Measurements from ENCODE around the gene KCTD2.
"Not testable (repeated sequence)": the region's sequence is repeated elsewhere in the genome, so short reads cannot be mapped to it uniquely, and the experiment has no call there.

The KCTD2 gene, protein sequence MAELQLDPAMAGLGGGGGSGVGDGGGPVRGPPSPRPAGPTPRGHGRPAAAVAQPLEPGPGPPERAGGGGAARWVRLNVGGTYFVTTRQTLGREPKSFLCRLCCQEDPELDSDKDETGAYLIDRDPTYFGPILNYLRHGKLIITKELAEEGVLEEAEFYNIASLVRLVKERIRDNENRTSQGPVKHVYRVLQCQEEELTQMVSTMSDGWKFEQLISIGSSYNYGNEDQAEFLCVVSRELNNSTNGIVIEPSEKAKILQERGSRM

GRCh38 chr17:75046407-75047289 is at the start of gene KCTD2, which contains the start of gene ATP5PD:
Gene KCTD2, plus strand, starts transcription at chr17:75047225. Its CDS starts 26 bp downstream, at chr17:75047251.
Gene ATP5PD, minus strand, starts transcription at chr17:75046969. Its CDS starts 4,319 bp downstream, at chr17:75042650.
- H3K4me3 ChIP-seq (ENCODE audit: low read length): peak within 1 kb of the TSS; percentile 98
- no peaks in the 10 kb centered on the region for H3K9me3 ChIP-seq (ENCODE audit: control insufficient read depth, low read depth, low read length)
- peaks cover 22% of the 10 kb centered on the region for H3K4me1 ChIP-seq (ENCODE audit: control insufficient read depth, low read depth, low read length)
- peak within 1 kb of the TSS; percentile 80 for H3K9ac ChIP-seq (ENCODE audit: low read length)
- peak within 1 kb of the TSS; percentile 41 for H3K27ac ChIP-seq (ENCODE audit: low read length)
- H3K27me3 ChIP-seq (ENCODE audit: control insufficient read depth, insufficient read depth, low read length): no peaks in the 10 kb centered on the region
- H3K36me3 ChIP-seq (ENCODE audit: control insufficient read depth, low read depth, low read length): peaks cover 32% of the 10 kb centered on the region

- Histone ChIP-seq H3K4me3 (ENCODE audit: low read length) (no peak overlapping the region), H3K27ac (ENCODE audit: low read length) (no peak overlapping the region), H3K27me3 (ENCODE audit: control insufficient read depth, insufficient read depth, low read length) (no peaks in the 10 kb centered on the region), H3K9me3 (ENCODE audit: control insufficient read depth, low read depth, low read length) (no peaks in the 10 kb centered on the region), H3K9ac (ENCODE audit: low read length) (no peak overlapping the region), H3K4me1 (ENCODE audit: control insufficient read depth, low read depth, low read length) (no peaks in the 10 kb centered on the region), H3K36me3 (ENCODE audit: control insufficient read depth, low read depth, low read length) (peaks cover 25% of the 10 kb centered on the region)
Measured at GRCh38 chr17:74998783-74999182, 48.2 kb upstream of the KCTD2 start.

DNA sequence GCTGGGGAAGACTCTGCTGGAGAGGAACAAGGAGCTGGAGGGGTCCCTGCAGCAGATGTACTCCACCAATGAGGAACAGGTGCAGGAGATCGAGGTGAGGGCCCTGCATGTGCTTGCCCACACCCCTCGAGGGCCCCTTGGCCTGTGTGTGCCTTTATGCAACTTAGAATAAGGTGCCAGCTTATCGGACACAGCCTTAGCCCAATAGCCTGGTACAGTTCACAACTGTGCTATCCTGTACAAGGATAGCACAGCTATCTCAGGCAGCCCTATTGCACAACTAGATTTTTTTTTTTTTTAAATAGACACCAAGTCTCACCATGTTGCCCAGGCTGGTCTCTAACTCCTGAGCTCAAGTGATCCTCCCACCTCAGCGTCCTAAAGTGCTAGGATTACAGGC is 47.5 kb upstream of the KCTD2 start:
- no peaks in the 10 kb centered on the region for H3K4me1 ChIP-seq (ENCODE audit: control insufficient read depth, low read depth, low read length)
- no peak overlapping the region for H3K9ac ChIP-seq (ENCODE audit: low read length)
- H3K27me3 ChIP-seq (ENCODE audit: control insufficient read depth, insufficient read depth, low read length): no peaks in the 10 kb centered on the region
- no peak overlapping the region for H3K27ac ChIP-seq (ENCODE audit: low read length)
- no peaks in the 10 kb centered on the region for H3K9me3 ChIP-seq (ENCODE audit: control insufficient read depth, low read depth, low read length)
- H3K4me3 ChIP-seq (ENCODE audit: low read length): no peak overlapping the region
- H3K36me3 ChIP-seq (ENCODE audit: control insufficient read depth, low read depth, low read length): peaks cover 25% of the 10 kb centered on the region

DNA sequence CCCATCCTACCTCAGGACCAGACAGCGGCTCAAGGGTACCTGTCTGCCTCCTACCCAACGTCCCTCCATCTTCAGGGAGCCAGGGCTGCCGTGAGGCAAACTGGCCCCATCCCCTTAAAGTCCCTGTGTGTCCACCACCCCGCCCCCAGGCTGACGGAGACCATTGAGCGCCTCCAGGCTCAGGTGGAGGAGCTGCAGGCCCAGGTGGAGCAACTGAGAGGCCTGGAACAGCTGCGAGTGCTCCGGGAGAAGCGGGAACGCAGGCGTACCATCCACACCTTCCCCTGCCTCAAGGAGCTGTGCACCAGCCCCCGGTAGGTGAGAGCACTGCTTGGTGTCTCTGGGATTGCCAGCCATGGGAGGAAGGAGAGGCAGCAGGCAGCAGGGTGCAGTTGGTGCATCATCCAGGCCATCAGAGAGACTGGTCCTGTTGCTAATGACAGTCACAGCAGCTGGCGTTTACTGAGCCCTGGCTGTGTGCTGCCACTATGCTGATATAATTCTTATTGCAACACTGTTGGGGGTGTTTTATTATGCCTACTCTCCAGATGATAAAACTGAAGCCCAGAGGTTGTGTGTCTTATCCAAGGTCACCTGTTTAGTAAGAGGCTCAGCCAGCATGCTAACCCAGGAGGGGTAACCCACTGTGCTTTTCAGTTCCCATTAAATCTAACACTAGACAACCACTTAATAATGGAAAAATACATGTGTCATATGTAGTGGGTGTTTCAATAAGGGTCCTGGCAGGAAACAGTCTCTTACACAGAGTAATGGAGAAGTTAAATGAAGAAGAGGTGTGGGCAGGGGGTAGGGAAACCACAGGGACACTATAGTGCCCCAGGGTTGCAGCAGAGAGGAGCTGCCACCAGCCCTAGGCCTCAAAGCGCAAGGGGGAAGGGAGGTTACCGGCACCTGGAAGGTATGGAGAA is 44.8 kb upstream of the KCTD2 start:
- H3K9me3 ChIP-seq (ENCODE audit: control insufficient read depth, low read depth, low read length): no peaks in the 10 kb centered on the region
- no peak overlapping the region for H3K9ac ChIP-seq (ENCODE audit: low read length)
- peaks cover 25% of the 10 kb centered on the region for H3K36me3 ChIP-seq (ENCODE audit: control insufficient read depth, low read depth, low read length)
- no peaks in the 10 kb centered on the region for H3K27me3 ChIP-seq (ENCODE audit: control insufficient read depth, insufficient read depth, low read length)
- H3K4me3 ChIP-seq (ENCODE audit: low read length): no peak overlapping the region
- H3K4me1 ChIP-seq (ENCODE audit: control insufficient read depth, low read depth, low read length): no peaks in the 10 kb centered on the region
- no peak overlapping the region for H3K27ac ChIP-seq (ENCODE audit: low read length)

GRCh38 chr17:75003070-75003956 is 43.7 kb upstream of the KCTD2 start:
- H3K27me3 ChIP-seq (ENCODE audit: control insufficient read depth, insufficient read depth, low read length): no peaks in the 10 kb centered on the region
- no peaks in the 10 kb centered on the region for H3K4me1 ChIP-seq (ENCODE audit: control insufficient read depth, low read depth, low read length)
- peaks cover 25% of the 10 kb centered on the region for H3K36me3 ChIP-seq (ENCODE audit: control insufficient read depth, low read depth, low read length)
- H3K9ac ChIP-seq (ENCODE audit: low read length): no peak overlapping the region
- no peak overlapping the region for H3K4me3 ChIP-seq (ENCODE audit: low read length)
- H3K9me3 ChIP-seq (ENCODE audit: control insufficient read depth, low read depth, low read length): no peaks in the 10 kb centered on the region
- no peak overlapping the region for H3K27ac ChIP-seq (ENCODE audit: low read length)

DNA sequence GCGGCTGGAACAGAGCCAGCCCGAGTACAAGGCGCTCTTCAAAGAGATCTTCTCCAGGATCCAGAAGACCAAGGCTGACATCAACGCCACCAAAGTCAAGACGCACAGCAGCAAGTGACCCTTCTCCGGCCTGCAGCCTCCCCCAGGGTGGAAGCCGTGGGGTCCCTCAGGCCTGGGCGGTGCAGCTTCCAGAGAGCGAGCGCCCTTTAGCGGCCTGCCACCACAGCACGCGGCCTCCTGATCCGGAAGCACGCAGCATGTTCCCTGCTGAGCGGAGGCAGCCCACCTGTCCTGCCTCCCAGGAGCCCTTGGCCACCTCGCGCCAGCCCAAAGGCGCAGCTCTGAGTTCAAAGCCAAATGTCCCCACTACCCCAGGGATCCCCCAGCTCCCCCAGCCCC is 43.1 kb upstream of the KCTD2 start:
- no peaks in the 10 kb centered on the region for H3K9me3 ChIP-seq (ENCODE audit: control insufficient read depth, low read depth, low read length)
- H3K4me3 ChIP-seq (ENCODE audit: low read length): no peak overlapping the region
- peaks cover 25% of the 10 kb centered on the region for H3K36me3 ChIP-seq (ENCODE audit: control insufficient read depth, low read depth, low read length)
- H3K9ac ChIP-seq (ENCODE audit: low read length): no peak overlapping the region
- no peaks in the 10 kb centered on the region for H3K27me3 ChIP-seq (ENCODE audit: control insufficient read depth, insufficient read depth, low read length)
- no peaks in the 10 kb centered on the region for H3K4me1 ChIP-seq (ENCODE audit: control insufficient read depth, low read depth, low read length)
- no peak overlapping the region for H3K27ac ChIP-seq (ENCODE audit: low read length)

DNA sequence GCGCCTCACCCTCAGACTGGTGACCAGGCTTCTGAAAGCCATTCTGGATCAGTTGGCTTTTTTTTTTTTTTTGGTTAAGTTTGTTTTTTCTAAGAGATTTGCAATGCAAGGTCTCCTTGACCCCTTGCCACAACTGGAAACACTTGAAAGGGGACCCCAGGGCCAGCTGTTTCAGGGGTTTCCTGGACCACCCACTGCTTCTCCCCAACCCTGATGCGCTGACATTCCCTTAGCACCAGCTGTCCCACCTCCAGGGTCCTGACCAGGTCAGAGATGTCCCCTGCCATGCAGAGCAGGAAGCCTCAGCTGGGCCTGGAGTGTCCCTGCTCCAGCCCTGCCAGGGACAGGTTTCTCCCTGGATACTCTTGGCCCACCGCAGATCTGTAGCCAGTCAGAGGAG is 42.7 kb upstream of the KCTD2 start:
- Histone ChIP-seq H3K36me3 (ENCODE audit: control insufficient read depth, low read depth, low read length) (peaks cover 23% of the 10 kb centered on the region), H3K4me1 (ENCODE audit: control insufficient read depth, low read depth, low read length) (no peaks in the 10 kb centered on the region), H3K27me3 (ENCODE audit: control insufficient read depth, insufficient read depth, low read length) (no peaks in the 10 kb centered on the region), H3K4me3 (ENCODE audit: low read length) (no peak overlapping the region), H3K27ac (ENCODE audit: low read length) (no peak overlapping the region), H3K9ac (ENCODE audit: low read length) (no peak overlapping the region), H3K9me3 (ENCODE audit: control insufficient read depth, low read depth, low read length) (no peaks in the 10 kb centered on the region)

- Histone ChIP-seq H3K4me1 (ENCODE audit: control insufficient read depth, low read depth, low read length) (no peaks in the 10 kb centered on the region), H3K36me3 (ENCODE audit: control insufficient read depth, low read depth, low read length) (peaks cover 19% of the 10 kb centered on the region), H3K9ac (ENCODE audit: low read length) (no peak overlapping the region), H3K27me3 (ENCODE audit: control insufficient read depth, insufficient read depth, low read length) (no peaks in the 10 kb centered on the region), H3K9me3 (ENCODE audit: control insufficient read depth, low read depth, low read length) (no peaks in the 10 kb centered on the region), H3K4me3 (ENCODE audit: low read length) (no peak overlapping the region), H3K27ac (ENCODE audit: low read length) (no peak overlapping the region)
Measured at GRCh38 chr17:75005291-75005690, 41.7 kb upstream of the KCTD2 start.

- peaks cover 19% of the 10 kb centered on the region for H3K36me3 ChIP-seq (ENCODE audit: control insufficient read depth, low read depth, low read length)
- not testable (repeated sequence) for H3K4me1 ChIP-seq (ENCODE audit: control insufficient read depth, low read depth, low read length); H3K27ac ChIP-seq (ENCODE audit: low read length); H3K27me3 ChIP-seq (ENCODE audit: control insufficient read depth, insufficient read depth, low read length); H3K4me3 ChIP-seq (ENCODE audit: low read length); H3K9ac ChIP-seq (ENCODE audit: low read length); H3K9me3 ChIP-seq (ENCODE audit: control insufficient read depth, low read depth, low read length)
Measured at GRCh38 chr17:75006084-75006483, 40.9 kb upstream of the KCTD2 start.

DNA sequence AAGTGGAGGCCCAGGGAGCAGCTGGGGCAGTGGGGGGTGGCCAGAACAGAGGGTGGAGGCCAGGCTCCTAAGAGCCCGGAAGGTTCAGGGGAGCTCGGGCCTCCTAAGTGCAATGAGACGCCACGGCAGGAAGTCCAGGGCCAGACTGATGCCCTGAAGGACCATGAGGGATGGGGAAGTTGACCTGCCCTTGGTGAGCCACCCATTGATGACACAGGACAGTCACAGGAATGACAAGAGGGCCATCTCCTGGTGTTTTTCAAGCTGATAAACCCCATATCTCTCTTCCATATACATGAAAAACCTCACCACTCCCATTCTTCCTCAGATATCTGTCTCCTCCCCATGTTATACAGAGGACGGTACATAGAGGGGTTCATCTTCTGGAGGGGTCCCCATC is 40.4 kb upstream of the KCTD2 start:
- Histone ChIP-seq H3K27me3 (ENCODE audit: control insufficient read depth, insufficient read depth, low read length) (no peaks in the 10 kb centered on the region), H3K27ac (ENCODE audit: low read length) (no peak overlapping the region), H3K4me3 (ENCODE audit: low read length) (no peak overlapping the region), H3K9ac (ENCODE audit: low read length) (no peak overlapping the region), H3K36me3 (ENCODE audit: control insufficient read depth, low read depth, low read length) (peaks cover 14% of the 10 kb centered on the region), H3K4me1 (ENCODE audit: control insufficient read depth, low read depth, low read length) (peaks cover 2% of the 10 kb centered on the region), H3K9me3 (ENCODE audit: control insufficient read depth, low read depth, low read length) (no peaks in the 10 kb centered on the region)
